Measurements from ENCODE around the gene ZNF101. TPM values are rescaled to one million over a fixed set of nuclear protein-coding genes. Genes with fewer than 3 reads are reported as not detected.

Gene ZNF101
- polyA plus RNA-seq, 1 experiment: 4.5 TPM

GRCh38 chr19:19732579-19733501 is 64.2 kb downstream of the ZNF101 start, which contains the start of gene ZNF14:
Gene ZNF14, minus strand, starts transcription at chr19:19733112. Its CDS starts 154 bp downstream, at chr19:19732958.
- Histone ChIP-seq H3K4me3 (ENCODE audit: low read depth, low read length) (peak within 1 kb of the TSS; percentile 96), H3K9me3 (ENCODE audit: control insufficient read depth, insufficient read depth, low read length) (peaks cover 47% of the 10 kb centered on the region), H3K27me3 (ENCODE audit: control insufficient read depth, insufficient read depth, low read length) (no peaks in the 10 kb centered on the region), H3K27ac (ENCODE audit: low read depth, low read length) (peak within 1 kb of the TSS; percentile 52)
- peak; percentile 30 for TF ChIP-seq CTCF (IDR thresholded peaks at IDR 0.05; ENCODE audit: low read depth, low read length)
- DNase-seq (ENCODE audit: low read depth, low spot score): peak; percentile 69
- CTCF ChIA-PET: interaction anchor here (0.6 kb wide), 1 partner anchor 65 kb away, joined by 3 read pairs; no protein-coding TSS in a partner anchor
- POLR2A ChIA-PET: interaction anchor here (0.6 to 1.8 kb wide), 5 partner anchors 44 to 346 kb away, joined by 4 to 8 read pairs (median 7); partner anchors contain the start of genes ZNF253 and ZNF506

Small RNAs within 50 kb of the gene (small RNA-seq; reads per million reads assigned to genes)
- gene AC011458.2 (ENCODE audit: insufficient read length, low read depth): not detected

Other genes with a start within 250 kb of the ZNF101 start
- gene TSSK6, start 153.3 kb upstream of the ZNF101 start, polyA plus RNA-seq (2011; rRNA removed): 1.0 and 1.7 TPM in 2 replicates
- gene NDUFA13, start 152.6 kb upstream of the ZNF101 start, polyA plus RNA-seq (2011; rRNA removed): 388 and 454 TPM in 2 replicates
- gene YJEFN3, start 139.9 kb upstream of the ZNF101 start, polyA plus RNA-seq (2011; rRNA removed): 1.2 and 1.4 TPM in 2 replicates
- gene CILP2, start 130.6 kb upstream of the ZNF101 start, polyA plus RNA-seq (2011; rRNA removed): 0.20 and 0.25 TPM in 2 replicates
- gene PBX4, start 50.2 kb upstream of the ZNF101 start, polyA plus RNA-seq (2011; rRNA removed): 0.63 and 0.69 TPM in 2 replicates
- 2.2 and 2.3 TPM in 2 replicates for gene LPAR2, start 40.6 kb upstream of the ZNF101 start, polyA plus RNA-seq (2011; rRNA removed)
- gene GMIP, start 25.2 kb upstream of the ZNF101 start, polyA plus RNA-seq (2011; rRNA removed): 3.1 and 3.8 TPM in 2 replicates
- gene ATP13A1, start 5.2 kb upstream of the ZNF101 start, polyA plus RNA-seq (2011; rRNA removed): 9.4 and 13.4 TPM in 2 replicates
- gene ZNF14, start 64.3 kb downstream of the ZNF101 start, polyA plus RNA-seq (2011; rRNA removed): 2.9 and 4.2 TPM in 2 replicates
- 10.4 and 14.2 TPM in 2 replicates for gene ZNF506, start 152.9 kb downstream of the ZNF101 start, polyA plus RNA-seq (2011; rRNA removed)
- gene ZNF253, start 197.0 kb downstream of the ZNF101 start, polyA plus RNA-seq (2011; rRNA removed): 2.8 and 4.2 TPM in 2 replicates
- gene ZNF93, start 232.1 kb downstream of the ZNF101 start, polyA plus RNA-seq (2011; rRNA removed): 4.6 and 4.9 TPM in 2 replicates